DND-41 (cell line): ENCODE data around the gene GM2A.

ENCODE experiments used
- CTCF ChIP-seq: IDR thresholded peaks from 2 replicates; pipeline ENCODE4 v1.5.1; 2012; ENCODE audit warnings: borderline replicate concordance, low read length, moderate library complexity, mild to moderate bottlenecking; ENCODE audit not compliant: poor library complexity, severe bottlenecking; ENCODE audit errors: extremely low read depth
- EZH2 ChIP-seq: IDR thresholded peaks from 3 replicates; pipeline ENCODE4 v1.6.1; 2012; ENCODE audit warnings: borderline replicate concordance, low read depth, mild to moderate bottlenecking, moderate library complexity, low read length, inconsistent platforms; ENCODE audit not compliant: severe bottlenecking

DNA sequence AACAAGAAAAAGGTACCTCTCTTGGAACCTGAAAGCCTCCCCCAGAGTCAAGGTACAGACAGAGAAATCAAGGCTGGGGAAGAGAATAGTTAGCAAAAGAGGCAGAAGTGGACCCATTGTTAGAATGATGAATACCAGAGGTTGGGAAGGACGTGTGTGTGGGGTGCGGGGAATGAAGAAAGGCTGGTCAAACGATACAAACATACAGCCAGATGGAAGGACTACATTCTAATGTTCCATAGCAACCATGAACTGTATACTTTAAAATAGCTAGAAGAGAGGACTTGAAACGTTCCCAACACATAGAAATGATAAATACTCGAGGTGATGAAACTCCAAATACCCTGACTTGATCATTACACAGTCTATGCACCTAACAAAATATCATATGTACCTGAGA lies 36.2 kb upstream of the GM2A start:
- TF ChIP-seq CTCF (no peak), EZH2 (no peak)
